ENCODE results near the gene CDH13. TPM values are rescaled to one million over a fixed set of nuclear protein-coding genes. Genes with fewer than 3 reads are reported as not detected.

CDH13 gene
- total RNA-seq, 2 experiments from 2014 or later: not detected

DNA sequence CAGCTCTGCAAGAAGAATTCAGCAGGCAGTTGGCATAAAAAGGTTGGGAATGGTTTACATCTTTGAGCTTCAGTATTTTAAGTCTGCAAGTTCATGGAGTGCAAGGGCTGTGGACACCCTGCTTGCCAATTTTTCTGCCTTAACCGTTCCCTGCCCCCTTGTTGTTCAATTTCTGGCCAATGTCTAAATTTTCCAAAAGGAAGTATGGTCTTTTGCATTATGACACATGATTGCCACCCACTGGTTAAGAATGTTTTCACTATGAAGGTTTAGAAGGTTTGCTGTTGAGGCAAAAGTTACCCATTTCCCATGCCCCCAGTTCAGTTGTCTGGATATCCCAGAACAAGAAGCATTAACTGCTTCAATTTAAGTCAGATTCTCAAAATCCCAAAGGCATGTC lies 441.9 kb downstream of the CDH13 start:
- Histone ChIP-seq H4K20me1 (ENCODE audit: insufficient read depth, low read length) (no peaks in the 10 kb centered on the region), H3K79me2 (ENCODE audit: insufficient read depth, low read depth, low read length) (no peaks in the 10 kb centered on the region), H3K4me1 (ENCODE audit: insufficient read depth, low read length, poor library complexity, severe bottlenecking) (no peaks in the 10 kb centered on the region), H3K27ac (ENCODE audit: low read depth, low read length, poor library complexity, severe bottlenecking) (no peak overlapping the region), H3K4me3 (ENCODE audit: low read depth, low read length, poor library complexity, severe bottlenecking) (no peak overlapping the region), H3K36me3 (ENCODE audit: insufficient read depth, low read length) (no peaks in the 10 kb centered on the region), H3K9me2 (ENCODE audit: insufficient read depth, low read length) (no peaks in the 10 kb centered on the region), H2AFZ (ENCODE audit: low read length) (no peak overlapping the region), H3K4me2 (ENCODE audit: low read length) (no peak overlapping the region), H3K9me3 (ENCODE audit: low read length) (0 out of 2 replicates have a peak, but pooled peaks cover 4% of the 10 kb centered on the region)
- TF ChIP-seq, protein P1, sequence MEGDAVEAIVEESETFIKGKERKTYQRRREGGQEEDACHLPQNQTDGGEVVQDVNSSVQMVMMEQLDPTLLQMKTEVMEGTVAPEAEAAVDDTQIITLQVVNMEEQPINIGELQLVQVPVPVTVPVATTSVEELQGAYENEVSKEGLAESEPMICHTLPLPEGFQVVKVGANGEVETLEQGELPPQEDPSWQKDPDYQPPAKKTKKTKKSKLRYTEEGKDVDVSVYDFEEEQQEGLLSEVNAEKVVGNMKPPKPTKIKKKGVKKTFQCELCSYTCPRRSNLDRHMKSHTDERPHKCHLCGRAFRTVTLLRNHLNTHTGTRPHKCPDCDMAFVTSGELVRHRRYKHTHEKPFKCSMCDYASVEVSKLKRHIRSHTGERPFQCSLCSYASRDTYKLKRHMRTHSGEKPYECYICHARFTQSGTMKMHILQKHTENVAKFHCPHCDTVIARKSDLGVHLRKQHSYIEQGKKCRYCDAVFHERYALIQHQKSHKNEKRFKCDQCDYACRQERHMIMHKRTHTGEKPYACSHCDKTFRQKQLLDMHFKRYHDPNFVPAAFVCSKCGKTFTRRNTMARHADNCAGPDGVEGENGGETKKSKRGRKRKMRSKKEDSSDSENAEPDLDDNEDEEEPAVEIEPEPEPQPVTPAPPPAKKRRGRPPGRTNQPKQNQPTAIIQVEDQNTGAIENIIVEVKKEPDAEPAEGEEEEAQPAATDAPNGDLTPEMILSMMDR (conservative IDR thresholded peaks at IDR 0.05; ENCODE audit: low read length): 0 out of 2 replicates have a peak, but pooled peaks have one; percentile 12
- no peak for TF ChIP-seq EZH2phosphoT487 (IDR thresholded peaks at IDR 0.05; ENCODE audit: borderline replicate concordance, low read depth, low read length)
- intact Hi-C loops (cut with micrococcal nuclease; ENCODE audit: unreplicated experiment): no loop called here
- no TSS peak for BruUV-seq (replicated peaks)
- ChIA-PET POLR2A (no interaction called here), CTCF (ENCODE audit: unreplicated experiment) (no interaction called here)
- DNase-seq (ENCODE audit: low spot score): no peak

DNA sequence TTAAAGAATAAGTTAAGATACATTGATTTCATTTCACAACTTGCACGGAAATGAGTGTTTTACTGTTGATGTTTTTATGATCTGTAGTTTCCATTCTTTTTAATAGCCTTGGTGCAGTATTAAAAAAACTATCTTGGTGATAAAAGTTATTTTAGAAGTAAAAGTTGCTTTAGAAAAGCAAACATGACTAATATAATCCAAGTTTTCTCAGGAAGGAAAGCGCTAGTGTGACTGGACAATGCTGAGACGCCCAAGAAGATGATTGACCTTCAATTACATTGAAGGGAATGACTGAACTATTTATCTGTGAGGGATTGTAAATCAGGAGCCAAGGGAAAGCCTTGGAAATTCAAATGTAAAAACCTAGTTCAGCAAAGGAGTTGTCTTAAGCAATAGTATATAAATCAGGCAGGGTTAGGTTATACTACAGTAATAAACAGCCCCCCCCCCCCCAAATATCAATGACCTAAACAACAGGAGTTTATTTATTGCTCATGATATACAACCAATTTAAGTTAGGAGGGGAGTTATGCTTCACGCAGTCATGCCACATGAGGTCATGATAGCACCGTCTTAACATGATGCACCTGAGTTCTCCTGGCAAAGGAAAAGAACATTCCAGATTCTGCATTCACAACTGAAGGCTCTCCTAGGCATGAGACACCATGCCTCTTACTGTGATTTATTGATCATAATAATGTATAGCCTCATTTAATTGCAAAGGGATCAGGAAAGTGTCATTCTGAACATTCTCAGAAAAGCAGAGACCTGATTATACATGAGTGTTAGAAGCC lies 443.8 kb downstream of the CDH13 start:
- 0 out of 2 replicates have a peak, but pooled peaks cover 3% of the 10 kb centered on the region for H3K9me3 ChIP-seq (ENCODE audit: low read length)
- DNase-seq (ENCODE audit: low spot score): no peak
- H3K27ac ChIP-seq (ENCODE audit: low read depth, low read length, poor library complexity, severe bottlenecking): no peak overlapping the region
- intact Hi-C loops (cut with micrococcal nuclease; ENCODE audit: unreplicated experiment): no loop called here
- BruUV-seq (replicated peaks): no TSS peak
- no peaks in the 10 kb centered on the region for H3K36me3 ChIP-seq (ENCODE audit: insufficient read depth, low read length)
- POLR2A ChIA-PET: no interaction called here
- H3K4me1 ChIP-seq (ENCODE audit: insufficient read depth, low read length, poor library complexity, severe bottlenecking): no peaks in the 10 kb centered on the region
- H4K20me1 ChIP-seq (ENCODE audit: insufficient read depth, low read length): no peaks in the 10 kb centered on the region
- CTCF ChIA-PET (ENCODE audit: unreplicated experiment): no interaction called here
- no peak for TF ChIP-seq EZH2phosphoT487 (IDR thresholded peaks at IDR 0.05; ENCODE audit: borderline replicate concordance, low read depth, low read length)
- TF ChIP-seq, protein P1 (conservative IDR thresholded peaks at IDR 0.05; ENCODE audit: low read length): no peak
- H3K4me2 ChIP-seq (ENCODE audit: low read length): no peak overlapping the region
- no peak overlapping the region for H3K4me3 ChIP-seq (ENCODE audit: low read depth, low read length, poor library complexity, severe bottlenecking)
- no peak overlapping the region for H2AFZ ChIP-seq (ENCODE audit: low read length)
- no peaks in the 10 kb centered on the region for H3K9me2 ChIP-seq (ENCODE audit: insufficient read depth, low read length)
- H3K79me2 ChIP-seq (ENCODE audit: insufficient read depth, low read depth, low read length): no peaks in the 10 kb centered on the region

DNA sequence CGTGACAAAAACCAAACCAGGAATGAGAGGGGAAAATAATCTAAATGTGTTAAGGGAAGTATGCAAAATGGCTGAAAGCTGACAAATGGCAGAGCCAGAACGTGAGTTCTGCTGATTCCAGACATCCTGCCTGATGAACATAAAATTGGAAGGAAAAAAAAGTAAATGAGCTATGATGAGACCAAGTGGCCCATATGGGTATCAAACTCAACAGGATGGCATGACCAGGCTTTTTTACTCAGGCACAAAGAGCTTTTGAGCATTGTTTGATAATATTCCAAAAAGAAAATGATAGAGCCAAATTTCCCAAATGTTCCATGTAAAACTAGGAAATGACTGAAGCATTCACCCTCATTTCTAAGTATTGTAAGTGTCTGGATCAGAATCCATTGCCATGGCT lies 449.2 kb downstream of the CDH13 start:
- Histone ChIP-seq H3K9me3 (ENCODE audit: low read length) (no peaks in the 10 kb centered on the region), H3K79me2 (ENCODE audit: insufficient read depth, low read depth, low read length) (no peaks in the 10 kb centered on the region), H3K27ac (ENCODE audit: low read depth, low read length, poor library complexity, severe bottlenecking) (no peak overlapping the region), H3K4me3 (ENCODE audit: low read depth, low read length, poor library complexity, severe bottlenecking) (no peak overlapping the region), H3K9me2 (ENCODE audit: insufficient read depth, low read length) (no peaks in the 10 kb centered on the region), H3K36me3 (ENCODE audit: insufficient read depth, low read length) (no peaks in the 10 kb centered on the region), H3K4me1 (ENCODE audit: insufficient read depth, low read length, poor library complexity, severe bottlenecking) (no peaks in the 10 kb centered on the region), H2AFZ (ENCODE audit: low read length) (no peak overlapping the region), H4K20me1 (ENCODE audit: insufficient read depth, low read length) (no peaks in the 10 kb centered on the region), H3K4me2 (ENCODE audit: low read length) (no peak overlapping the region)
- intact Hi-C loops (cut with micrococcal nuclease; ENCODE audit: unreplicated experiment): no loop called here
- ChIA-PET POLR2A (no interaction called here), CTCF (ENCODE audit: unreplicated experiment) (no interaction called here)
- DNase-seq (ENCODE audit: low spot score): no peak
- BruUV-seq (replicated peaks): no TSS peak
- TF ChIP-seq, protein P1 (conservative IDR thresholded peaks at IDR 0.05; ENCODE audit: low read length): no peak
- TF ChIP-seq EZH2phosphoT487 (IDR thresholded peaks at IDR 0.05; ENCODE audit: borderline replicate concordance, low read depth, low read length): no peak

All from OCI-LY7 (cell line).